ENCODE measurements around the gene CDH23.

CDH23 gene

DNA sequence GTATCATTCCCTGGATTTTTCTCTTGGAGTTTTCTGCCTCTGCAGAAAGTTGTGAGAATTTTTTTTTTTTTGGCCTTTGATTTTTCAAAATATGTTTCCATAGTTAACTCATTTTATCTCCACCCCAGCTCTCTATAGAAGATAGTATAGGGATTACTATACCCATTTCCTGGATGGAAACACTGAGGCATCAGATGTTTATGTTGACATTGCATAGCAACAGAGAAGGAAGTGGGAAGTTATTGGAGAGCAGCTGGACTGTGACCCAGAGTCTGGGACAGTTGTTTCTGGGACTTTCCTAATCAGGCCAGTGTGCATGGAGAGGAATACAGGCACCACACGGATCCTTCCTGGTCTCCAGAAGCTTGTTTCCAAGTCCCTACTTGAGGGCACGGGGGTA is 158.0 kb downstream of the CDH23 start:
- H3K4me3 ChIP-seq (ENCODE audit: low read depth, low read length) = no peak overlapping the region

GRCh38 chr10:71555087-71555723 is 158.5 kb downstream of the CDH23 start:
- no peak overlapping the region for H3K4me3 ChIP-seq (ENCODE audit: low read depth, low read length)
- TF ChIP-seq, protein P1, sequence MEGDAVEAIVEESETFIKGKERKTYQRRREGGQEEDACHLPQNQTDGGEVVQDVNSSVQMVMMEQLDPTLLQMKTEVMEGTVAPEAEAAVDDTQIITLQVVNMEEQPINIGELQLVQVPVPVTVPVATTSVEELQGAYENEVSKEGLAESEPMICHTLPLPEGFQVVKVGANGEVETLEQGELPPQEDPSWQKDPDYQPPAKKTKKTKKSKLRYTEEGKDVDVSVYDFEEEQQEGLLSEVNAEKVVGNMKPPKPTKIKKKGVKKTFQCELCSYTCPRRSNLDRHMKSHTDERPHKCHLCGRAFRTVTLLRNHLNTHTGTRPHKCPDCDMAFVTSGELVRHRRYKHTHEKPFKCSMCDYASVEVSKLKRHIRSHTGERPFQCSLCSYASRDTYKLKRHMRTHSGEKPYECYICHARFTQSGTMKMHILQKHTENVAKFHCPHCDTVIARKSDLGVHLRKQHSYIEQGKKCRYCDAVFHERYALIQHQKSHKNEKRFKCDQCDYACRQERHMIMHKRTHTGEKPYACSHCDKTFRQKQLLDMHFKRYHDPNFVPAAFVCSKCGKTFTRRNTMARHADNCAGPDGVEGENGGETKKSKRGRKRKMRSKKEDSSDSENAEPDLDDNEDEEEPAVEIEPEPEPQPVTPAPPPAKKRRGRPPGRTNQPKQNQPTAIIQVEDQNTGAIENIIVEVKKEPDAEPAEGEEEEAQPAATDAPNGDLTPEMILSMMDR (IDR thresholded peaks at IDR 0.05; ENCODE audit: borderline replicate concordance, insufficient read depth, low read depth, low read length) = no peak

More for the DNA sequence above, 158.0 kb downstream of the CDH23 start:
- TF ChIP-seq, protein P1 (IDR thresholded peaks at IDR 0.05; ENCODE audit: borderline replicate concordance, insufficient read depth, low read depth, low read length) = no peak

DNA sequence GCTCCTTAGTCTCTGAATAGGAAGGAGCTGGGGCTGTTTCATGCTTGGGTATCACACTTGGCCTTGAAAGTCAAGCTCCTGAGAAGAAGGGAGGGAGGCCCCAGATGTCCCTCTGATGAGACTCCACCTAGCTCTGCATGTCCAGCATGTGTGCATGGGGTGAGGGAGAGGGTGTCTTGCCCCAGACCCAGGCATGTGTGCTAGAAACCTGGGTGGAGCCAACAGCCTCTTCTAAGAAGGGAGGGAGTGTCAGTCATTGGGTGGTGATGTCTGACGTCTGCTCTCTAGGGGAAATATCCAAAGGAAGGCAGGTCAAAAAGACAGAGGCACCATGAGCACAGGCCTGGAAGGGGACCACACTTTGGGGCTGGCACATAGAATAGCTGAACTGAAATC is 159.0 kb downstream of the CDH23 start:
- H3K4me3 ChIP-seq (ENCODE audit: low read depth, low read length) = no peak overlapping the region
- TF ChIP-seq, protein P1 (IDR thresholded peaks at IDR 0.05; ENCODE audit: borderline replicate concordance, insufficient read depth, low read depth, low read length) = no peak

DNA sequence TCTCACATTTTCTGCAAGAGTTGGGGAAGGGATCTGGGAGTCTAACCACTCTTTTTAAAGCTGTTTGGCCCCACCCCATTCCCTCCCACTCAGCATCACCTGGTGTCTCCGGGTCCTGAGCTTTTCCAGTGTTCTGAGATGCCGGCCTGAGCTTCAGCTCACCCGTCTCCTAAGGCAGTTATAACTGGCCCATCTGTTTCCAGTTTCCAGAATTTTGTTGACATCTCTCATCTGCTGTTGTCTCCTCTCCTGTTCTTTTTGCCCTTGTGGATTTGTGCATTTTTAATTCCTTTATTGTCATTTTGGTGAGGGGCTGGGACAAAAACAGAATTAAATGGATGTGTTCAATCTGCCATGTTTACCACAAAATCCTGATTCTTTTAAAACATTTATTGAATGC is 162.3 kb downstream of the CDH23 start:
- TF ChIP-seq, protein P1 (IDR thresholded peaks at IDR 0.05; ENCODE audit: borderline replicate concordance, insufficient read depth, low read depth, low read length) = no peak

GRCh38 chr10:71561003-71561574 is 164.4 kb downstream of the CDH23 start:
- H3K4me3 ChIP-seq (ENCODE audit: low read depth, low read length) = no peak overlapping the region
- TF ChIP-seq, protein P1 (IDR thresholded peaks at IDR 0.05; ENCODE audit: borderline replicate concordance, insufficient read depth, low read depth, low read length) = no peak

More for the DNA sequence above, 162.3 kb downstream of the CDH23 start:
- H3K4me3 ChIP-seq (ENCODE audit: low read depth, low read length) = no peak overlapping the region

GRCh38 chr10:71562181-71562580 is 165.5 kb downstream of the CDH23 start:
- H3K4me3 ChIP-seq (ENCODE audit: low read depth, low read length) = no peak overlapping the region
- TF ChIP-seq, protein P1 (IDR thresholded peaks at IDR 0.05; ENCODE audit: borderline replicate concordance, insufficient read depth, low read depth, low read length) = no peak

DNA sequence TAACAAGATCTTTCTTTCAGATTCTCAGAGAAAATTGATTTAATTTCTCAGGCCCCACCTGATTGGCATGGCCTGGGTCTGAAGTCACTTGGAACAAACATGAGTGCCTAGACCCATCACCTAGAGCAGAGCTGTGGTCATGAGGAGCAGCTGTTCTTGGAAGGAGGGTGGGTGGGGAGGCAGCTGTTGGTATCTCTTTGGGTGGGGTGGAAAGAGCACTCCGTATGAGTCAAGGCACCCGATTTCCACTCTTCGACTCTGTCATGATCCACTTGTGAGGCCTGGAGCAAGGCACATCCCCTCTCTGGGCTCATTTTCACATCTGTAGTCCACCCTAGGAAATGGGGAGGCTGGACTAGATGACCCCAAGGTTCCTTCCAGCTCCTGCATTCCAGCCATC is 166.2 kb downstream of the CDH23 start:
- H3K4me3 ChIP-seq (ENCODE audit: low read depth, low read length) = no peak overlapping the region
- TF ChIP-seq, protein P1 (IDR thresholded peaks at IDR 0.05; ENCODE audit: borderline replicate concordance, insufficient read depth, low read depth, low read length) = no peak

Measured in GM12875 (cell line).